Erythroblast (primary cell): ENCODE results near the gene LSAMP.

Source experiments
- DNase-seq, 2 experiments: peaks; one replicate each; lab custom pipeline; 2025; lab: John Stamatoyannopoulos, UW
- GATA1 ChIP-seq: IDR thresholded peaks from 2 replicates; pipeline ENCODE4 v1.6.1; 2011; ENCODE audit warnings: low read depth, mild to moderate bottlenecking, control low read depth, low read length, moderate library complexity
- POLR2A ChIP-seq: IDR thresholded peaks from 2 replicates; pipeline ENCODE4 v1.6.1; 2011; ENCODE audit warnings: mild to moderate bottlenecking, low read length

LSAMP gene

GRCh38 chr3:115901008-115901407 lies 544.3 kb downstream of the LSAMP start:
- DNase-seq: no peak
- no peak for TF ChIP-seq GATA1
- no peak for TF ChIP-seq POLR2A

GRCh38 chr3:115899535-115899934 lies 545.8 kb downstream of the LSAMP start:
- no peak for DNase-seq
- TF ChIP-seq GATA1 (no peak), POLR2A (no peak)

GRCh38 chr3:115898656-115899410 lies 546.5 kb downstream of the LSAMP start:
- TF ChIP-seq POLR2A (no peak), GATA1 (no peak)
- no peak for DNase-seq

GRCh38 chr3:115891006-115891636 lies 554.2 kb downstream of the LSAMP start:
- DNase-seq: no peak
- TF ChIP-seq POLR2A (no peak), GATA1 (no peak)

- DNase-seq: no peak
- TF ChIP-seq POLR2A (no peak), GATA1 (no peak)
Measured at GRCh38 chr3:115890579-115890978, 554.7 kb downstream of the LSAMP start.

GRCh38 chr3:115885621-115886020 lies 559.7 kb downstream of the LSAMP start:
- TF ChIP-seq POLR2A: no peak
- no peak for DNase-seq

- DNase-seq: no peak
Measured at GRCh38 chr3:115877615-115877899, 567.7 kb downstream of the LSAMP start.

GRCh38 chr3:115876876-115877614 lies 568.2 kb downstream of the LSAMP start:
- TF ChIP-seq POLR2A (no peak), GATA1 (no peak)
- no peak for DNase-seq

More at GRCh38 chr3:115877615-115877899, 567.7 kb downstream of the LSAMP start:
- TF ChIP-seq GATA1 (no peak), POLR2A (no peak)

- no peak for DNase-seq
- TF ChIP-seq POLR2A: no peak
- no peak for TF ChIP-seq GATA1
Measured at GRCh38 chr3:115875460-115875859, 569.8 kb downstream of the LSAMP start.

GRCh38 chr3:115871735-115872134 lies 573.6 kb downstream of the LSAMP start:
- no peak for DNase-seq
- TF ChIP-seq GATA1: no peak

- no peak for DNase-seq
Measured at GRCh38 chr3:115864911-115865310, 580.4 kb downstream of the LSAMP start.

GRCh38 chr3:115862849-115863248 lies 582.4 kb downstream of the LSAMP start:
- TF ChIP-seq GATA1 (no peak), POLR2A (no peak)

More at GRCh38 chr3:115864911-115865310, 580.4 kb downstream of the LSAMP start:
- TF ChIP-seq GATA1 (no peak), POLR2A (no peak)

GRCh38 chr3:115862099-115862498 lies 583.2 kb downstream of the LSAMP start:
- no peak for DNase-seq
- no peak for TF ChIP-seq POLR2A
- TF ChIP-seq GATA1: no peak

More at GRCh38 chr3:115862849-115863248, 582.4 kb downstream of the LSAMP start:
- DNase-seq: no peak

GRCh38 chr3:115861166-115861733 lies 584.0 kb downstream of the LSAMP start:
- TF ChIP-seq POLR2A (no peak), GATA1 (no peak)
- DNase-seq: no peak
